WI38 (cell line): Measurements from ENCODE around the gene DNASE1L3.

ENCODE experiments used
- H3K4me3 ChIP-seq: 2 replicates; pipeline ENCODE4 v1.5.1; 2011; ENCODE audit warnings: low read depth, mild to moderate bottlenecking, control low read depth, low read length
- TF ChIP-seq, protein P1 (sequence below): IDR thresholded peaks from 2 replicates; pipeline ENCODE4 v1.5.1; 2012; ENCODE audit warnings: low read depth, mild to moderate bottlenecking, control low read depth, low read length

The DNASE1L3 gene

DNA sequence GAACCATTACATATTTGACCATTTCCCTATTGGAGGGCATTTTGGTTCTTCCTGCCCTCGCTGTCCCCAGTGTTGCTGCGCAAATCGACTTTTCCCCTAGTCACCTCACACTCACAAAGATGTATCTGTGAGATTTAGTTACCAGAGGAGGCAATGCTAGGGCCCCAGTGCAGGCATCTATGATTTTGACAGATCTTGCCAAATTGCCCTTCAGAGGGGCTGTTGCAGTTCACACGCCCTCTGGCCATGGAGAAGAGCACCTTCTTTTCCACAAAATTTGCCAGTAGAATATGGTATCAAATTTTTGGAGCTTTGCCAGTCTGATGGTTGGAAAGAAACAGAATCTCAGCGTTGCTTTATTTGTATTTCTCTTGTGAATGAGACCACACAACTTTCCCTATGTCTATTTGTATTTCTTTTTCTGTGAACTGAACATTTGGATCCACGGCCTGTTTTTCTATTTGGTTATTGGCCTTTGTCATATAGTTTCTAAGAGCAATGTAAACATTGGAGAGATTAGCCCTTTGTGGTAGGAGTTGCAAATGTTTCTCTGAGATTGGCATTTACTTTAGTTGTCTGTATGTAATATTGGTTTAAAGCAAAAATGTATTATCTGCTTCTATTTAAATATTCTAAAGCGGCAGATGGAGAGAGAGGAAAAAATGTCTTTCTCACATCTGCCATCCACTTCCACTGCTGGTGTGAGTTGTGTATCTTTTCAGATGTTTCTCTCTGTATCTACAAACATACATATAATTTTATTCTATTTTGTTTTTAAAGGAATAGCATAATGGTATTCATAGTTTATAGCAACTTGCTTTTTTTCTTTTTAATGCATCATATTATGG, 66.1 kb downstream of the DNASE1L3 start:
- TF ChIP-seq, protein P1, sequence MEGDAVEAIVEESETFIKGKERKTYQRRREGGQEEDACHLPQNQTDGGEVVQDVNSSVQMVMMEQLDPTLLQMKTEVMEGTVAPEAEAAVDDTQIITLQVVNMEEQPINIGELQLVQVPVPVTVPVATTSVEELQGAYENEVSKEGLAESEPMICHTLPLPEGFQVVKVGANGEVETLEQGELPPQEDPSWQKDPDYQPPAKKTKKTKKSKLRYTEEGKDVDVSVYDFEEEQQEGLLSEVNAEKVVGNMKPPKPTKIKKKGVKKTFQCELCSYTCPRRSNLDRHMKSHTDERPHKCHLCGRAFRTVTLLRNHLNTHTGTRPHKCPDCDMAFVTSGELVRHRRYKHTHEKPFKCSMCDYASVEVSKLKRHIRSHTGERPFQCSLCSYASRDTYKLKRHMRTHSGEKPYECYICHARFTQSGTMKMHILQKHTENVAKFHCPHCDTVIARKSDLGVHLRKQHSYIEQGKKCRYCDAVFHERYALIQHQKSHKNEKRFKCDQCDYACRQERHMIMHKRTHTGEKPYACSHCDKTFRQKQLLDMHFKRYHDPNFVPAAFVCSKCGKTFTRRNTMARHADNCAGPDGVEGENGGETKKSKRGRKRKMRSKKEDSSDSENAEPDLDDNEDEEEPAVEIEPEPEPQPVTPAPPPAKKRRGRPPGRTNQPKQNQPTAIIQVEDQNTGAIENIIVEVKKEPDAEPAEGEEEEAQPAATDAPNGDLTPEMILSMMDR = no peak
- no peak overlapping the region for H3K4me3 ChIP-seq

DNA sequence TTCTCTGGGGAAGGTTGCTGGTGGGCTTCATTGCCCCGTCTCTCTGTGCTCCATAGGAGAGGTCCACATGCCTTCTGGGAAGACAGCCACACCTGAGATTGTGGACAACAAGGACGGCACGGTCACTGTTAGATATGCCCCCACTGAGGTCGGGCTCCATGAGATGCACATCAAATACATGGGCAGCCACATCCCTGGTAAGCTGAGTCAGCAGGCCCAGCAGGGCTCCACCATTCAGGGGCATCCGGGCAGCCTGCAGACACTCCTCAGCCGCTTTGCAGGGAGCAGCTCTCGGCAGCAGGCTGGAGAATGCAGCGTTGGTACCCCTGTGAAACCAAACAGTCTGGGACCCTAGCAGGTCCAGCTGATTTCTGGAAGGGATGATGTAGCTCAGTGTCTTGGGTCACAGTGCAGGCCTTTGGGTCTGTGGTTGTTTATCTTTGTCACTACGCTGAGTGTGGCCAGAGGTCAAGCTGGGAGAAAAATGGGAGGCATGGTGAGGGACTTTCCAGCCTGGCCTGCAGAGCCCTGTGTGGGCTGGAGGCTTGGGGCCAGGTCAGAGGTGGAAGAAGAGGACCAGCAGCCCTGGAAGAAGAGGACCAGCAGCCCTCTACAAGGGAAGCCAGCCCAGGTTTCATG, 67.2 kb downstream of the DNASE1L3 start:
- H3K4me3 ChIP-seq = no peak overlapping the region
- TF ChIP-seq, protein P1 = no peak
